GM19023 (cell line): ENCODE data around the gene AGAP1.
"Not testable (repeated sequence)": the region's sequence is repeated elsewhere in the genome, so short reads cannot be mapped to it uniquely, and the experiment has no call there.

ENCODE experiments used
- ATAC-seq: cut with Tn5 transposase; IDR thresholded peaks from one replicate; pipeline ENCODE4 v1.9.1; 2021; ENCODE audit warnings: mild to moderate bottlenecking, moderate library complexity; ENCODE audit not compliant: unreplicated experiment

AGAP1 gene

DNA sequence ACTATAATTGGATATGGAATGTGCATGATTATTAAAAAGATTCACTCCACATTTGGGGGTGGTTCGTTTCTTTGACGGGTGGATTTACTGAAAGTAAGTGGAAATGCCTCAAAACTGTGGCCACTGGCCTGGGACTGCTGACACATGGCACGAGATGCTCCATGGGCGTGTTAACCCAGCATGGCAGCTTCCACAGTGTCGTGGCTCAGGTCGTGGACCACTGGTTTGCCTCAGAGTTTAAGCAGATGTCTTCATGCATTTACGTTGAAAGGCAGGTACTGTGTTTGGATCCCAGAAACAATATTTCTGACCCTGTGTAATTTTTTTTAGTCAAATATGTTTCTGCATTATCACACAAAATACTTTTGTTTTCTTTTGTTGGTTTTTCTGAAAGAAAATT lies 432.4 kb downstream of the AGAP1 start:
- ATAC-seq: no peak

- ATAC-seq: no peak
These were observed 435.0 kb downstream of the AGAP1 start for GRCh38 chr2:235928751-235929370.

- ATAC-seq: no peak
These were observed 436.9 kb downstream of the AGAP1 start for GRCh38 chr2:235930701-235931100.

DNA sequence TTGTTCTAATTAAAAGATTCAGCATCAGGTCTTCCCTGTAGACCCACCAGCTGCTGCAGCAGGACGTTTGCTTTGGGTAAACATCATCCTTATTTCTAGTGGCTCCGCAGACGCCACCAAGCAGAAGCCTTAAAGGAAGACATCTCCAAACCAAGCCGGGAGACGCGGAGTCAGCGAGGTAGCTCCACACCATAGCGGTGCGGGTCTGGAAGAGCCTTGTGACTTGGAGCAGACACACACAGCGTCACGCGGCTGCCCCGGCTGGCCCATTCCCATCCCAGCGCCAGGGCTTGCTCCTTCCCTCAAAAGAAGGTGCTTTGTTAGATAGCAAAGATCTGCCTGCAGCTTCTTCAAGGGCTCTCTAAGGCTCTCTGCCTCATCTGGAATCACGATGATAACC lies 437.8 kb downstream of the AGAP1 start:
- ATAC-seq: no peak

- no peak for ATAC-seq
These were observed 440.4 kb downstream of the AGAP1 start for GRCh38 chr2:235934059-235934773.

DNA sequence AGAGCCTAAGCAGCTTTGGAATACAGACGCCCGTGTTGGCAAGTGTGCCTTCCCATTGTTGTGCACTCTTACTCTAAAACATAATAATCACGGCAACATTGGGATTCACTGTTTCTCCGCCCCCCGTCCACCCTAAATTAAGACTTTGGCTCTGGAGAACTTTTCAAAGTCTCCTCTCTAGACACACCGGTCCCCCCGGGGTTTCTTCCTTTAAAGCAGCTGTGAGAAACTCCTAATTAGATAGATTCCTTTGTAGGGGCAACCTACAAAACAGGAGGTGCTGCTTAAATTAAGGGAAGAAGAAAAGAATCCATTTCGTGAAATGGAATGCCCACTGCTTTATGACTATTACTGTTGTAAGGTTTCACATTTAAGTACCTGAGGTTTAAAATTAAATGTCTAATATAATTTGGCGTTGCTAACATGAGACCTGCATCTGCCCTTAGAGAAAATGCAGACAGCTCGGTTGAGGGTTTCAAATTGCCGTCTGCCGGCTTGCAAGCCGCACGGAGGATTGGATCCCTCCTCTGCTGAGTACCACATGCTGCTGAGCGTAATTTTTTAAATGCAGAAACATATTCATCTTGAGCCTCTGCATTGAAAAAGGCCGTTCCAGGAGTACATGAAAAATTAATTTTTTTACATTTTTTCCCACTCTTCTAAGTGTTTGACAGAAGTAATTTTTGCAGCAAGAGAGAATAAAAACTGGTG lies 441.1 kb downstream of the AGAP1 start:
- ATAC-seq: no peak

GRCh38 chr2:235935773-235936172 lies 441.9 kb downstream of the AGAP1 start:
- no peak for ATAC-seq

DNA sequence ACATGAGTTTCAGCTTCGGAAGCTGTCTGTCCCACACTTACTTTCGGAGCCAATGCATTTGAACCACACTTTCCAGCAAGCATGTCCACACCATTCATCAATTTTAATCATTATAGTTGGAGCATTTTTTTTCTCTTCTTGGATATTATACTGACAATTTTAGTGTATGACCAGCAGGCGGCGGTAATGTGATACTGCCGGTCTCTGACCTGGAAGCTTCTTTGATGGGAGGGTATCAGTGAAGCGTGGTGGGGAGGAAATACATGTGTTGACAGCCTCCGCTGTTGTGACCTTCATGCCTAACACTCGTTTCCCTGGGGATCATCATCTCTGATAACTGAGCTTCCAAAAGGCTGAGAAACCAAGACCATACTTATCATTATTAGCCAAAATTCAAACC lies 442.6 kb downstream of the AGAP1 start:
- no peak for ATAC-seq

GRCh38 chr2:235937087-235937486 lies 443.2 kb downstream of the AGAP1 start:
- ATAC-seq: no peak

- ATAC-seq: no peak
These were observed 443.7 kb downstream of the AGAP1 start for GRCh38 chr2:235937526-235937925.

GRCh38 chr2:235937936-235938335 lies 444.1 kb downstream of the AGAP1 start:
- ATAC-seq: no peak

DNA sequence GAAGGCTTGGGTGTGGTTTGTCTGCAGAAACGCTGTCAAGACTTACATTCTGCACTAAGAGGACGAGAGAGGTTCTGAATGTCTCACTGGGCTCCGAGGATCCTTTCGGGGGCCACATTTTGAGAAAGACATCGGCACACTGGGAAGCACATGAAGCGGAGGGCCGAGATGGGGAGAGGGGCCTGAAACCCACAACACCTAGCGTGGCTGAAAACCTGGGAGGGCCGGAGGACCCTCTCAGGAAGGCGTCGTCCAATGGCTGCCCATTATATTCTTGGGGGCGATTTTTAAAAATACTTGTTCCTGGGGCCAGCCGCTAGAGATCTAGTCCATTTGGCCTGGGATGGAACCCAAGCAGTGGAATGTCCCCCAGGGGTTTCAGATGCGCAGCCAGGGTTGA lies 444.8 kb downstream of the AGAP1 start:
- ATAC-seq: no peak

- ATAC-seq: no peak
These were observed 445.6 kb downstream of the AGAP1 start for GRCh38 chr2:235939471-235939870.

- no peak for ATAC-seq
These were observed 446.5 kb downstream of the AGAP1 start for GRCh38 chr2:235940330-235940729.

- no peak for ATAC-seq
These were observed 450.7 kb downstream of the AGAP1 start for GRCh38 chr2:235944591-235944990.

DNA sequence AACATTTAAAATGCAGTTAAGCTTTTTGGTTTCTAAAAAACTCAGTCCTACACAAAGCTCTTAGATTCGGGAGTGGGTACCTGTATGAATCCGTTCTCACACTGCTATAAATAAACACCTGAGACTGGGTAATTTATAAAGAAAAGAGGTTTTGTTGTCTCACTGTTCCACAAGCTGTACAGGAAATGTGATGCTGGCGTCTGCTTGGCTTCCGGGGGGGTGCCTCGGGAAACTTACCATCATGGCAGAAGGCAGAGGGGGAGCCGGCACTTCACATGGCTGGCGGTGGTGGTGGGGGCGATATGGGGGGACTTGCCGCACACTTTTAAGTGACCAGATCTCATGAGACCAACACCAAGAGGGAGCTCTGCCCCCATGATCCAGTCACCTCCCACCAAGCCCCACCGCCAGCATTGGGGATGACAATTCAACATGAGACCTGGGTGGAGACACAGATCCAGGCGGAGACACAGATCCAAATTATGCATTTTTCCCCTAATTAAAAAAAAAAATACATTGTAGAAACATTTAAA lies 451.8 kb downstream of the AGAP1 start:
- ATAC-seq: no peak

DNA sequence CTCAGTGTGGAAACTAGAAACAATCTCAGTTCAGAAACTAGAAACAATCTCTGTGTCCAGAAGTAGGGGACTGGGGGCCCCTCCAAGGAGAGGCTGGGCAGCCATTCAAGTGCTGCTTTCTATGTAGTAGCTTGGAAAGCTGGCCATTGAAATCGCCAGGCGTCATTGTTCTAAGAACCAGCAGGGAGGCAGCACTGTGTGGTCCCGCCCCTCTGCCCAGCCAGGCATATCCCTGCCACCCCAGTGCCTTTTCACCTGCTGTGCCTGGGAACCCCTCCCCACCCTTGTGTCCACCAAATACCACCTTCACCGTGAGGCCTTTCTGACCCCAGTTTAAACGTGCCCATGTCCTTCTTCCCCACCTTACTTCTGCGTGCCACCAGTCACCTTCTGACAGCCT lies 452.7 kb downstream of the AGAP1 start:
- no peak for ATAC-seq

DNA sequence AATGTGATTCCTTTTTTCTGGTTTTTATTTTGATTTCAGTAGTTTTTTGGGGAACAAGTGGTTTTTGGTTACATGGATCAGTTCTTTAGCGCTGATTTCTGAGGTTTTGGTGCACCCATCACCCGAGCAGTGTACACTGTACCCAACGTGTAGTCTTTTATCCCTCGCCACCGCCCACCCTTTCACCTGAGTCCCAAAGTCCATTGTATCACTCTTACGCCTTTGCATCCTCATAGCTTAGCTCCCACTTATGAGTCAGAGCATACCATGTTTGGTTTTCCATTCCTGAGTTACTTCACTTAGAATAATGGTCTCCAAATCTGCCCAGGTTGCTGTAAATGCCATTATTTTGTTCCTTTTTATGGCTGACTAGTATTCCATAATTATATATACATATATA lies 453.2 kb downstream of the AGAP1 start:
- ATAC-seq: not testable (repeated sequence)

- ATAC-seq: no peak
These were observed 456.0 kb downstream of the AGAP1 start for GRCh38 chr2:235949567-235950472.

DNA sequence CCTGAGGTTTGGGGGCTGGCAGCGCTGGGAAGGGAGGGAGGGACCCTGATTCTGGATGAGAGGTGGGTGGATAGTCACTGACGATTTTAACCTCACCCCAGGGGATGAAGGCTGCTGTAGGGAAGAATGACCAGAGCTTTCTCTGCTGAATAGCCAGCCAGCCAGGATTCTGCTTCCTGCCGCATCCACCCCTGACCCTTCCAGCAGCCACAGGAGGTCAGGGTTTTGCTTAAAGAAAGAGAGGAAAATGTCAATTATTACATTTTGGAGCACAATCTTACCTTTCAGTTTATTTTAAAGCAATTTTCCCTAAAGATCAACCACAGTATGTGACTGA lies 456.6 kb downstream of the AGAP1 start:
- ATAC-seq: no peak

GRCh38 chr2:235951493-235951892 lies 457.6 kb downstream of the AGAP1 start:
- ATAC-seq: no peak
